CMK (cell line): ENCODE measurements around the gene PSD2.

Experiments used
- DNase-seq: peaks from one replicate; pipeline ENCODE4 v3.0.0-alpha.2; 2010; ENCODE audit warnings: low read depth

Gene PSD2

DNA sequence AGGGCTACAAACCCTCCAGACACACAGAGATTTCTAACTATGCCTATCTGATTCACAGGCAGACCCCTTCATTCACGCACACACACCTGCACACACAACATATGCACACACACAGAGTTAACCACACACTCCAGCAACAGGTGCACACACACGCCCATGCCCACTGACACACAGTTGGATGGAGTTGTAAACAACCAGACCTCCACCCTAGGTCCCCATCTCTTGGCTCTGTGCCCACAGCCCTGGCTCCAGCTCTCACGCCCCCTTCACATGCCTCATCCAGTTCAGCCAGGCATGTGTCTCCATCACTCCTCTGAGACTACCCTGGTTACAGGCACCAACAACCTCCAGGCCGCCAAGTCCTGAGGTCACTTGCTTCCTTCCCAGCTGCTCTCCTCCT lies 61.1 kb downstream of the PSD2 start:
- no peak for DNase-seq

DNA sequence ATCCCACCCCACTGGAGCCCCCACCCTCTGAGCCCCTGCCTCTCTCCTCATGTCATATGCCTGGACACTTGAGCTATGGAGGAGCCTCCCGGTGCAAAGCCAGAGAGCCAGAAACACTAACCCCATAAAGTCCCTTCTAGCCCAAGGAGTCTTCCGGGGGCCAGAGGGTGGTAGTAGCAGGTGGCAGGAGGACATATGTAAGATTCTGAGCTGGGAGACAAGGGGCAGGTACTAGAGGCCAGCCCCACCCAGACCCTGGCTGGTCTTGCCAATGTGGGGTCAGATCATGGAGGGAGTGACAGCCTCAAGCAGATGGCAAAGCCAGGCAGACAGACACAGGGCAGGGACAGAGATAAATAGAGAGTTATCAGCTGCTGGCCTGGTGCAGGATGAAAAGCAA lies 63.4 kb downstream of the PSD2 start:
- DNase-seq = no peak

DNA sequence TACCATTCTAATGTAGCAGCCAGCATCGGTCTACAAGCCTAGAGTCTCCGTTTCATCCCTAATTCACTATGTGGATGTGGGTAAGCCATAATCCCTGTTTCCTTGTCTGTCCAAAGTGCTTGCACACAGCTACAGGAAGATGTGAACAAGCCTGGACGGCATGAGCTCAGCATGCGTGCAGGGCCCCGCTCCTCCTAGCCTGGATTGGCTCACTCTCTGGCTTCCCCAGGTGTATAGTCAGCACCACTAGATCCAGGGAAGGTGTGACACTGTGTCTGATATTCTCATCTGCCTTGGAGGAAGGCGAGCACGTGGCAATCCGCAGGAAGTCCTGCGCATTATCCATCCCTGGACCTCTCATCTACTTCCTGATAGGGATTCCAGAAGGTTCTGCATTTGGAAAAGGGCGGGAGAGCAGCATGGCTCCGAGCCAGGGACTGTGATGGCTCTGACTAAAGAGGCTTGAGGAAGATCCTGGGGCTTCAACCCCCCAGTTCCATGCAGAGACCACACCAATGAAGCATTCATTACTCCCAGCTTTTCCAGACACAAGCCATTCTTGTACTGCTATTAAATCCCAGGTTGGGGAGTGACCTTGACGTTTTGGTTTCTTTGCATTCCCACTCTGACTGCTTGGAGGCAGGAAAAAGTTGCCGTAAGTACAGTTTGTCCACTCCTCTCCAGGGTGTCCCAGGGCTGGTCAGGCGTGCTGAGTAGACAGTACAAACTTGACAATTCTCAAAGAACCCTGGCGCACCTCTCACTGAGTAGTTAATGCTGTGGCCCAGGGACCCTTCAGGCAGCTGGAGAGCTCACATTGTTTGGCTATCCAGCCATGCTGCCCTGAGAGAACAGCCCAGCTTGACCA lies 65.6 kb downstream of the PSD2 start:
- no peak for DNase-seq

DNA sequence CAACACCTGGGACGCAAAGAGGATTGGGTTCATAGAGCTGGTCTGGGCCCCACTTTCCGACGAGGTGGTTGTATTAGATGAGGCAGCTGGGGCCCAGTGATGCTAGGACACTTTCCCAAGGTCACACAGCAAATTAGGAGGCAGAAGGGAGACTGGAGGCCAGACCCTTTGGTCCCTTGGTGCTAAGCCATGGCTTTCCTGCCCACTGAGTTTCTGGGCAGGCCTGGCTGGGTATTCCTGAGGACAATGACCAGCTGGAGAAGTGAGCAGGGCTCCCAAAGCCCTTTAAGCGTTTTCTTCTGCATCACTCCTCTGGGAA lies 66.2 kb downstream of the PSD2 start:
- no peak for DNase-seq

DNA sequence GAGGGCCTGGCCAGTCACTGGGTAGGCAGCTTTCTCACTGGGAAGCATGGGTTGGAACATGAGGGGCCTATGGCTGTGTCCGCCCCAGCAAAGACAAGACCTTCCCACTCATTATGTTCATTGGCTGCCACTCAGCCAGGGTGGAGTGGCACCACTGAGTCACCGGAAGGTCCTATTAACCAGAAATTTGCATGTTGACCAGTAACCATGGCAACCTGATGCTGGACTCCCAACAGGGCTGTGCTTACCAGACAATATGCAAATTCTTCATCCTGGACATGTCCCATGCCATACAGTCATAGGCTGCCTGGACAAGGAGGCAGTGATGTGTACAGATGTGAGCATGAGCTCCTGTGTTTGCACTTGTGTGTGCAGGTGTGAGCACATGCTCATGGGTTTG lies 66.7 kb downstream of the PSD2 start:
- no peak for DNase-seq

DNA sequence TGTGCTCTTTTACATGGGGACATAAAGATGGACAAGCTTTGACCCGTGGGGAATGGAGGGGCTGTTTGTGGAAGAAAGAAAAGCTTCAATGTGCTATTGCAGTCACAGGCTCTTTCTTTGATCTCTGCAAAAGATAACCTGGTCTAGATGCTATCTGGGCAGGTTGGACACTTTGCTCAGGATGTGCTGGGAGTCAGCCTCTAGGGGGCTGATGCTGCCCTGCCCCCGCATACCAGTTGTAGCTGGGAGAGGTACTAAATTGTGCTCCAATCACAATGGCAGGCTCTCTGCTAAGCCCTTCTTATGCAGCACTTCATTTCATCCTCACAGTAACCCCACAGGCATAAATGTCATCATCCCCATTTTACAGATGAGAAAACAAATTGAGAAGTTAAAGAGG lies 67.2 kb downstream of the PSD2 start:
- DNase-seq = no peak

DNA sequence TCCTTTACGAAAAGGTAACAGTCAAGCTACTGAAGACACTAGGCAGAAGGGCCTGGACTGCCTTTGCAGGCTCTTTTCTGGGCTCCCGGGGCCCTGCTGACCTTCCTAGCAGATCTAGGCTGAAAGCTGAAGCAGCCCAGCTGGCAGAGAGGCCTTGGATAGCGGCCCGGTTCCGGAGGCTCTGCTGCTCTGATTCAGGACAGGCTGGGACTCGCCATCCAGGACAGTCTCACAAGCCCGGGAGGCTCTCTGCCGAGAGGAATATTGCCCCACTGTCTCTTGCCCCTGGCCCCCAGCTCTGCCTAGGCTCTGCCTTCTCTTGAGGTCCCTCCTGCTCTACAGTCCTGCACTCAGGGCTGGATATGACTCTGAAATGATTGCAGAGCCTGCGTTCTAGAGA lies 67.8 kb downstream of the PSD2 start:
- DNase-seq = no peak

DNA sequence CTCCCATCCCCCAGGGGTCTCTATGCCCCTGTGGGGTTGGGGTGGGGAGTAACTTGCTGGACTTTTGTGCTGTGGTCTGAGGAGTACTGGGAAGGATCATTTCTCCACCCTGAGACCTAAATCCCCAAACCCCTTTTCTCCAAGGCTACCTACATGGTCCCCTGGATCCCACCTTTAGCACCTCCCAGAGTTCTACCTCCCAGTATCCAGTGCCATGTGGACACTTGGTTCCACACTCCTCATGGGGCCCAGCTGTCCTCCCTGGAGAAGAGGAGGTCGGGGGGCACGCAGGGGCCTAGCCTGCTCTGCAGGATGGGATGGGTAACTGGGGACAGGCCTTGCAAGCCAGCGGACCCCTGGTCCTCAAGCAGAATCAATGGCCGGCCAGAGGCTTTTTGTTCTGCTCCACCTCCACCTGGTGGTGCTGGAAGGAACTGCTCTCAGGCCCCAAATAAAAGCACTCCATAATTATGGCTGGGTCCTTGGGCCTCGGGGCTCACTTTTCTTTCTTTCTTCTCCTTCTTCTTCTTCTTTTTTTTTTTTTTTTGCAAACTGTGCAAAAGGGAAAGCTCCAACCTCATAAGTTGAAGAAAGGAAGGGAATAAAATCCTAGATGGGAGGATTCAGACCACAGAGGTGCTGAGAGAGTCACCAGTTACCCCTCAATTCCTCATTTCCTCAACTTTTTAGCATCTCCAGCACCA lies 68.4 kb downstream of the PSD2 start:
- no peak for DNase-seq

DNA sequence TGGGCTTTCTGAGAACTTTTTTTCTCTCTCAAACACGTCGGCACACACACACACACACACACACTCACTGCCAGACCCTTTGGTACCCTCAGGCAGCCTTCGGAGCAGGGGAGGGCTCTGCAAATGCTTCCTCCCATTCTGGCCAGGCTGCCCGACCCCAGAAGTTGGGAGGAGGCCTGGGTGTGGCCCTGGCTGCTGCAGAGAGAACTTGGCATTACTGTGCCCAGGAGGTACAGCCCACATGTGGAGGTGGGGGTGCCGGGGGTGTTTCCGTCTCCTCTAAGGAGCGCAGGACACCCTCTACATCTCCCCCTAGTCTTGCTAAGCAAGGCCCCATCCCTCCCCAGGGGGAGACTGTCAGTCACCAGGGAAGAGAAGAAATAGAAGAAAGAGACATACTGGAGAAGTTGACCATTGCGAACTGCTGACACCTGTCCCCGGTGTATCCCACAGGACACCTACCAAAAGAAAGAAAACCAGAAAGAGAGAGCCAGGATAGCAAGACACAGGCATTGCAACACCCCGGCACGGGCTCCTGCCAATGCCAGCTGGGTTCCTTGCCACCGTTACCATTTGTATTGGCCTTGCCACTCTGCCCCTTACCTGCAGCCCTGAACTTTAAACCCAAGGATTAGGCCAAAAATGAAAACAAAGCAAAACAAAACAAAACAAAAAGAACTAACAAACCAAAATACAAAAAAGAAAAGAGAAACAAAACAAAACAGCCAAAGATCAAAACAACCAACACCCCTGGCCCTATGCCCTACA lies 69.3 kb downstream of the PSD2 start:
- DNase-seq = no peak

DNA sequence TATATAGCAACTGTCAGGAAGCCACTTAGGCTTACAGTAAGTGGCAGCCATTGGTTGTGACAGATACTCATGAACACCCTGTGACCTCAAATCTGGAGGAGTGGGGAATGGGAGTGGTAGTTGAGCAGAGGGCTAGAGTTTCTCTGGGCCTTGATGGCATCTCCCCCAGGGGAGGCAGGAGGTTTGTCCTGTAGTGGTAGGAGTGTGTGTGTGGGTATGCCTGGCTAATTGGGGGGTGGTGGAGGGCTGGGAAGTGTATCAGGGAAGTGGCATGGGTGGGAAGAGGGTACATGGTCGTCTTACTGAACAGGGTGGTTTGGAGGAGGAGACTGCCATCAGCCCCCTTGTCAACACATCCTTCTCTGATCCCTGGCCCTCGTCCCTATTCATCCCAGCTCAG lies 71.5 kb downstream of the PSD2 start:
- no peak for DNase-seq

DNA sequence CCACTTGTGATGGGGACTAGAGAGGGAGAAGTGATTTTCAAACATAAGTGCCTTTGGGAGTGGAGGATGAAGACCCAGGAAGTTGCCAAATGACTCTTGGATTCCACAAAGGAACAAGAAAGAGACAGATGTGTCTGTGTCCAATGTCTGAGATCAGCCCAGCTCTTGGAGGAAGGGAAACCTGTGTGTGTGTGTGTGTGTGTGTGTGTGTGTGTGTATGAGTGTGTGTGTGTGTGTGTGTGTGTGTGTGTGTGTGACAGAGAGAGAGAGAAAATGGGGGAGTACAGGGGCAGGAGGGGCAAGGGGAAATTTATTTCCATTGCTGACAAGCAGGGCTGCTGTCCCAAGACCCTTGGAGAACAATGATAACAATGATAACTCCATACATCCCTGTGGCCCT lies 72.0 kb downstream of the PSD2 start:
- no peak for DNase-seq

DNA sequence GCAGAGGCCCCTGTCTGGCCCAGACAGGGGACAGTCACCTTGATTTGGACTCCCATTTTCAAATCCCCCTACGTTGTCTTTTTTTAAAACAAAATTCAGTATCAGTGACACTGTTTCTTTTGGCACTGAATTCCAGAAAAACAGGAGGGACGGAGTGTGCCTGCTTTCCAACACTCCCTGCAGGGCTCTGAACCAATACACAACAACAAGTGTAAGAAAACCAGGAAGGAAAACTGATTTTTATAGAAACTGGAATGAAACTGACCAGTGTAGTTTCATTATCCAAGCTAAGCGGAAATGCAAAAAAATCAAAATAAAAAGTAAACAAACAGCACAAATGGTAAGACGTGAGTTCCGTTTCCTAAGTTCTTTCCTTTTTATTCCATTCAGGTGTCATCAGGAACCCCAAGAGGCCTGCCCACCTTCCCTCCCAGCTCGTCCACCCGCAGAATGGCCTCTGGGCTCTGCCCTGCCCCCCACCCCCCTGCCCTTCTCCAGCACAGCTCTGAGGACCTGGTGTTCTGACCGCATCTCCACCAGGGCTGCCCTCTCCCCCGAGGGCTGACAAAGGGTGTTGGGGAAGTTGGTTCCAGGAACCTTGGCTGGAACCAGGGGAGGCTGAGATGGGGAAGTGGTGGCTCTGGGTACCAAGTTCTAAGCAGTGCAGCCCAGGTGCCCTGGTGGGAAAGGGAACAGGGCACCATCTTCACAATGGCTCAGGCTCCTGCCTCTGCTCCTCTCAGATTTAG lies 73.6 kb downstream of the PSD2 start:
- no peak for DNase-seq

DNA sequence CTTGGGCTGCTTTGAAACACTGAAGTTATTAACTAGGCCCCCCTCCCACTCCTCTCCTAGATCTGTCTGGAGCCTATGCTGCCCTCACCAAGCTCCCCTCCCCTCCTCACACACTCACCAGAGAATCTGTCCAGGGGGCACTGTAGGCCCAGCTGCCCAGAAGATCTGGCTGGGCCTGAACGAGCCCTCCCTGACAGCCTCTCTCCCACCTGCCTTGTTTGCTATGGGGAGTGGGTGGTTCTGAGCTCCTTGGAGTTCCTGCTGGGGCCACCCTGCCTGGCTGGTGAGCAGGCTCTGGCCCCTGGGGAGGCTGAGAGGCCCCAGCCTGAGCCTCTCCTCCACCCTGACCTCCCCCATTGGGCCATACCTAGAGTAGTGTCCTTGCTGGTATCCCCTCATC lies 75.1 kb downstream of the PSD2 start:
- DNase-seq = no peak

DNA sequence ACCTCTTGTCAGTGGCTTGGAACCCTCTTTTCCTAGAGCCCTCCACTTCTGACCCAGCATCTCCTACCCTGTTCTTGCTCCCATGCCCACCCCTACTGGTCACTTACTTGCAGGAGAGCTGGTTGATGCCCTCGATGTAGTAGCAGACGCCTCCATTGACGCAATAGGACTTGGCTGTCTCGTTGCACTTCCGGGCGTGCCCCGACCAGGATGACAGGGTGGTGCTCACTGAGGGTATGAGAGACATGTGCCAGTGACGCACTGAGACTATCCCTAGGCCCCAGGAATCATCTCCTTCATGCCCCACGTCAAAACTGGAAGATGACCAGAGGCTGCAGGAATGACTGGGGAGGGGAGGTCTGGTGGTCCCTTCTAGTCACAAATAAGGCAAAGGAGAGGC lies 76.0 kb downstream of the PSD2 start:
- DNase-seq = no peak

DNA sequence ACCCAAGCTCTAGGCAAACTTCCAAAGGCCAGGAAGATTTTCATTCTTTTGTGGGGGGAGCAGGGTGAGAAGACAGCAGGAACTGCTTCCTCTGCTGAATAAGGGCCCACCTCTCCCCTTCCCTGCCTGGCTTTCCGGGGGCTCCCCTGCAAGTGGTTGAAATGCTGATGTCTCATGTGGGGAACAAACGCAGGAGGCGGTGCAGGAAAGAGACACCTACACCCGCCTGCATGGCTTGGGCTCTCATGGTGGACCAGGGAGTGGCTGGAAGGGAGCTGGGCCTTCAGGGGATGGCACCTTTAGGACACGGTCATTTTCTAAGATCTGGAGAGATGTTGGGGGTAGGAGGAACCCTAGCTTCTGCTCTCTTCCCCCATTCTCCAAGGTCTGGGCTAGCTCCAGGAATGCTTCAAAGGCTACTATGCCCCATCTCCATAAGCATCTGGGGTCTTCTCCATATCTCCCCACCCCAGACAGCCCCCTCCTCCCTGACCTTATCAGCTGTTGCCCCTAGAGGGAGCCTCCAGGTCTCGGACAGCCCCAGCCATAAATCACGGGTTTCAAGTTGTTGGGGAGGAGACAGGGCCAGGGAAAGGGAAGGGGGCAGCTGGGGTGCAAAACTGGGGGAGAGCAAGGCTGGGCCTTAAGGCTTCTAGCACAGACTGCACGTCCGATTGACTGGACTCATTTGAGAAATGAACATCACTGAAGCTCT lies 76.6 kb downstream of the PSD2 start:
- no peak for DNase-seq

DNA sequence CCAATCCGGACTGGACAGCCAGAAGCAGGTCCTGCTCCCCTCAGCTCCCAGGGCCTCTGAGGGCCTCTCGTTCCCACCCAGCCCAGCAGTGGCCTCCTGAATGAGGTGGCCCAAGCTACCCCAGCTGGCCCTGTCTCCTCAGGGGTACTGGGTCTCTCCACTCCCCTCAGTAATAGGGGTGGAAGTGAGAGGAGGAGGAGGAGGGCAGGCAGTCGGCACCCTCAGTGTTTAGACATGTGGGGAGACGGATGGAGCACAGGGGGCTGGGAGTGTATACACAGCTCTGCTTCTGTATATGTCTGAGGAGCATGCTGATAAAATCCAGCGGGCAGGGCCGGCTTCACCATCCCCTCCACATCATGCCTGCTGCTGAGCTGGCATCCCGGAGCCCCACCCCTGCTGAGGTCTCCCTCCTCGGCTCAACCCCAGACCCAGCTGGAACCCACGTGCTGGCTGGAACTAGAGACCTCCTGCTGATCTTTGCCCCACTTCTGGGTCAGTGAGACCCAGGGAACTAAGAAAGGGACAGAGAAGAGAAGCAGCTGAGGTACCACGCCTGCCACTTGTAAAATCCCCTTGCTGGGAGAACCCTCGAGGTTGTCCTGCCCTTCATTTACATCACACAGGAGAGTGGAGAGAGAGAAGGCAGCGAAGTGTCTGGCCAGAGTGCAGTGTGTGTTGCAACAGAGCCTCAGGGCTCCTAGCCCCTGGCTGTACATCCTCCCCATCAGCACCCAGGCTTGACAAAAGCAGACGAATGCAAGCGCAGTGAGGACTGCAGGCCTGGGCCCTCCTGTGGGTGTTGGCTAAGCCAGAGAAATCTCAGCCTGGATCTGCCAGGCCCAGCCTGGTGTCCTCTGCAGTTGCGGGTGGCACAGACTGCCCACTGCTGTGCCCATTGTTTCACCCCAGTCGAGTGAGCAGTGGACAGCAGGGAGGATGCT lies 77.5 kb downstream of the PSD2 start:
- DNase-seq = no peak

DNA sequence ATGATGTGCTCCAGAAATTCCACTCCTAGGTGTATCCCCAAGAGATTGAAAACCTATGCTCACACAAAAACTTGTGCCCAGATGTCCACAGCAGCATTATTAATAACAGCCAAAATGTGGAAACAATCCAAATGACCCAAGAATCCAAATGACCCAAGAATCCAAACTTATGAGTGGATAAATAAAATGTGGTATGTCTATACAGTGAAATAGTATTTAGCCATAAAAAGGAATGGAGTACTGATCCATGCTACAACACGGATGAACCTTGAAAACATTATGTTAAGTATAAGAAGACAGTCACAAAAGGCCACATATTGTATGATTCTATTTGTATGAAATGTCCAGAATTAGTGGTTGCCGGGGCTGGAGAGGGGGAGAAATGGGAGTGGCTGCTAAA lies 80.3 kb downstream of the PSD2 start:
- DNase-seq = no peak

DNA sequence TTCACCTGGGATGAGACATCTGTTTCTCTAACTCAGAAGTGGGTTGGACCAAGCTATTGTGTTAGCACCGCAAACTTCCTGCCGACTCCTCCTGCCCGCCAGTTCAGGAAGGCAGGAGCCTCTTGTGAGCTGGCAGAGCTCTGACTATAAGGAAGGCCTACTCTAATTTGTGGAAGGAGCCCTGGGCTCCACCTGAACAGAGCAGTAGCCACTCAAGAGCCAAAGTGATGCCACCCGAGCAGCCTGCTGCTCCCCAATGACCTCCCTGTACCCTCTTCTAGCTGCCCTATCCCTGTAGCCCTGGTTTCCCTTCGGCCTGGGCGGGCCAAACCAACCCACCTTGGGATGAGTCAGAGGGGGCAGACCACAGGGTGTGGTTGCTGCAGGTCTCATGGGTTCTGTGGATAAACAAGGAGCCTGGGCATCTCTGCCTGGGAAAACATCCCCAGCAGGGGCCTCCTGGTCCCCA lies 81.6 kb downstream of the PSD2 start:
- no peak for DNase-seq

DNA sequence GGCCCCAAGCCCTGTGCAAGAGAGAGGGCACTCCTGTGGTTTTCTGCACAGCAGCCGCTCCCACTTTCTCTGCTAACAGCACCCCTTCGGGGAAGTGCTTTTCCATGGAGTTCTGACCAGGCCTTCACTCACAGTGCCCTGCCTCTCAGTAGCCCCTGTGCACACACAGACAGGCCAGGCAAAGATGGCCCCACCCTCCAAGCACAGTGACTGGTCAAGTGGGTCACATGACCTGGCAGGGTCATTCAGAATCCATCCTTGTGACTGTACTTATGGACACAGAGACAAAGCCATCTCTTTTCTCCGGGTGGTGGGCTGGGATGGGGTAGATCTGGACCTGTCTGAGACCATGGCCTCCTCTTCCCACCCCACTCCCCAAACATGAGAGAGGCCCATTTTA lies 82.5 kb downstream of the PSD2 start:
- no peak for DNase-seq

DNA sequence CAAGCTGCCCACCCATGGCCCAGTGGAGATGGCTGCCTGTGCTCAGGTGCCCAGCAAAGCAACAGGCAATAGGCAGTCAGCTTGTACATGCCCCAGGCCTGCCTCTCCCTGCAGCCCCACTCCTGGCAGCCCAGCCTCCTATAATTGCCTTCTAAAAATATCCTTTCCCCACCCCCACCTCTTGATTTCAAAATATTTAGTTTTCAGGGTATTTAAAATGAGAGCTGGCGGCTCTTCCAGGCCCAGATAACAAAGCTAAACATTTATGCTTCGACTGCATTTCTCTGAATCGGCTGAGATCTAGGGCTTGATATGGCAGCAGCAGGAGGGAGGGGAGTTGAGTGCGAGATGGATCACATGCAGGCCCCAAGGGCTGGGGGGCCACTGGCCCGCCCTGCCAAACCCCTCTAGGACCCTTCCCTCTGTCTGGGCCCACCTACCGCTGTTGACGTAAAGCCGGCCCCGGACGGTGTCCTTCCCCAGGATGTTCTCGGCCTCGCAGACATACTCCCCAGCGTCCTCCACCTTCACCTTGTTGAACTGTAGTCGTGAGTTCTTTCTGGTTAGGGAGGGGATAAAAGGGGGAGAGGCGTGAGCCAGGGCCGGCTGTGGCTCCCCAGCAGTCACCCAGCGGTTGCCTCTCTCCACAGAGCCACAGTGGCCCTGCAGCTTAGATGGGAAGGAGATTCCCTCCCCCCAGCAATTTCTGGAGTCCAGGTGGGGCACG lies 85.0 kb downstream of the PSD2 start:
- no peak for DNase-seq
